Measurements from ENCODE around the gene CYP4Z1.
A peak's percentile ranks its signal among the peaks of the same experiment; 100 is the strongest.
"Not testable (repeated sequence)": the region's sequence is repeated elsewhere in the genome, so short reads cannot be mapped to it uniquely, and the experiment has no call there.

Gene CYP4Z1

GRCh38 chr1:47128854-47129253 is 61.8 kb downstream of the CYP4Z1 start:
- DNase-seq: not testable (repeated sequence)

- not testable (repeated sequence) for DNase-seq
These were observed 62.6 kb downstream of the CYP4Z1 start for GRCh38 chr1:47129489-47130230.

- DNase-seq: not testable (repeated sequence)
These were observed 65.6 kb downstream of the CYP4Z1 start for GRCh38 chr1:47132665-47133064.

- DNase-seq: no peak
These were observed 70.2 kb downstream of the CYP4Z1 start, which contains the start of gene CYP4A22 for GRCh38 chr1:47137198-47137597. Gene CYP4A22, plus strand, starts transcription at chr1:47137441. Its CDS starts 45 bp downstream, at chr1:47137486.

- DNase-seq: no peak
These were observed 71.0 kb downstream of the CYP4Z1 start for GRCh38 chr1:47137925-47138615.

- not testable (repeated sequence) for DNase-seq
These were observed 73.3 kb downstream of the CYP4Z1 start for GRCh38 chr1:47140358-47140757.

- DNase-seq: peak; percentile 2
These were observed 76.6 kb downstream of the CYP4Z1 start for GRCh38 chr1:47143654-47144053.

- not testable (repeated sequence) for DNase-seq
These were observed 79.5 kb downstream of the CYP4Z1 start for GRCh38 chr1:47146495-47146894.

GRCh38 chr1:47147047-47147785 is 80.2 kb downstream of the CYP4Z1 start:
- DNase-seq: no peak

GRCh38 chr1:47149162-47149561 is 82.1 kb downstream of the CYP4Z1 start:
- peak; percentile 38 for DNase-seq

- DNase-seq: not testable (repeated sequence)
These were observed 89.4 kb downstream of the CYP4Z1 start for GRCh38 chr1:47156457-47156856.

GRCh38 chr1:47157957-47158356 is 90.9 kb downstream of the CYP4Z1 start:
- DNase-seq: not testable (repeated sequence)

- DNase-seq: no peak
These were observed 93.7 kb downstream of the CYP4Z1 start for GRCh38 chr1:47160716-47161115.

- DNase-seq: no peak
These were observed 94.4 kb downstream of the CYP4Z1 start for GRCh38 chr1:47161298-47162040.

- no peak for DNase-seq
These were observed 97.5 kb downstream of the CYP4Z1 start for GRCh38 chr1:47164552-47164951.

Measured in eye (tissue), 1 donor.